K562 (cell line): Measurements from ENCODE around the gene HIGD1C.

Experiments used
- ZNF232 ChIP-seq: sonication (generic); formaldehyde crosslinking; IDR thresholded peaks from 2 replicates; pipeline ENCODE4 v1.8.0; 2022; ENCODE audit warnings: mild to moderate bottlenecking, missing genetic modification reagents
- TF ChIP-seq, protein P1 (sequence below): fragments of 250-450 bp; sonication (Bioruptor Pico); IDR thresholded peaks from 2 replicates; pipeline ENCODE4 v1.8.0; 2021; ENCODE audit warnings: mild to moderate bottlenecking, moderate library complexity
- TF ChIP-seq, protein P2 (sequence below), 3 experiments: IDR thresholded peaks in 2 of 3; conservative IDR thresholded peaks in 1 of 3; 2 replicates each; pipeline ENCODE4 v1.5.1; 2011 to 2012; ENCODE audit warnings: low read length in 3 of 3, mild to moderate bottlenecking in 3 of 3, control low read depth in 2 of 3, improper control_type of control experiment in 1 of 3, inconsistent platforms in 1 of 3, low read depth in 1 of 3, mixed read lengths in 1 of 3, moderate library complexity in 1 of 3; ENCODE audit not compliant: insufficient read depth in 2 of 3

DNA sequence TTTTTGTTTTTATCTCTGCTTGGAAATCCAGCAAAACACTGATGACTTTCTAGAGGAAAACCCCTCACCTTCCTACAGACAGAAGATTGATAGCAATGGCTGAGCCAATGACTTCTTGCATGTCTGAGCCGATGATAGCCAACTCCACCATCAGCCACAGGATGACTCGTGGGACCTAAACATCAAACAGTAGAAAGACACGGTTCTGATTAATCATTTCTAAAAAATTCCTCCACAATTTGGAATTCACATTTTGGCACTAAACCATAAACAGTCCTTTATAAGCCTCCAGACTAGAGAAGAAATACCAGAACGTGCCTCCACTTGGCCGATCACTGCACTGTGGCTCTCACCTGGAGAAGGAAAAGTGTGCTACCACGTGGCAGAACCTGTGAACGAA, 47.9 kb downstream of the HIGD1C start:
- TF ChIP-seq, protein P1, sequence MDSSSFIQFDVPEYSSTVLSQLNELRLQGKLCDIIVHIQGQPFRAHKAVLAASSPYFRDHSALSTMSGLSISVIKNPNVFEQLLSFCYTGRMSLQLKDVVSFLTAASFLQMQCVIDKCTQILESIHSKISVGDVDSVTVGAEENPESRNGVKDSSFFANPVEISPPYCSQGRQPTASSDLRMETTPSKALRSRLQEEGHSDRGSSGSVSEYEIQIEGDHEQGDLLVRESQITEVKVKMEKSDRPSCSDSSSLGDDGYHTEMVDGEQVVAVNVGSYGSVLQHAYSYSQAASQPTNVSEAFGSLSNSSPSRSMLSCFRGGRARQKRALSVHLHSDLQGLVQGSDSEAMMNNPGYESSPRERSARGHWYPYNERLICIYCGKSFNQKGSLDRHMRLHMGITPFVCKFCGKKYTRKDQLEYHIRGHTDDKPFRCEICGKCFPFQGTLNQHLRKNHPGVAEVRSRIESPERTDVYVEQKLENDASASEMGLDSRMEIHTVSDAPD (CRISPR knock-in tag) = no peak
- TF ChIP-seq, protein P2, sequence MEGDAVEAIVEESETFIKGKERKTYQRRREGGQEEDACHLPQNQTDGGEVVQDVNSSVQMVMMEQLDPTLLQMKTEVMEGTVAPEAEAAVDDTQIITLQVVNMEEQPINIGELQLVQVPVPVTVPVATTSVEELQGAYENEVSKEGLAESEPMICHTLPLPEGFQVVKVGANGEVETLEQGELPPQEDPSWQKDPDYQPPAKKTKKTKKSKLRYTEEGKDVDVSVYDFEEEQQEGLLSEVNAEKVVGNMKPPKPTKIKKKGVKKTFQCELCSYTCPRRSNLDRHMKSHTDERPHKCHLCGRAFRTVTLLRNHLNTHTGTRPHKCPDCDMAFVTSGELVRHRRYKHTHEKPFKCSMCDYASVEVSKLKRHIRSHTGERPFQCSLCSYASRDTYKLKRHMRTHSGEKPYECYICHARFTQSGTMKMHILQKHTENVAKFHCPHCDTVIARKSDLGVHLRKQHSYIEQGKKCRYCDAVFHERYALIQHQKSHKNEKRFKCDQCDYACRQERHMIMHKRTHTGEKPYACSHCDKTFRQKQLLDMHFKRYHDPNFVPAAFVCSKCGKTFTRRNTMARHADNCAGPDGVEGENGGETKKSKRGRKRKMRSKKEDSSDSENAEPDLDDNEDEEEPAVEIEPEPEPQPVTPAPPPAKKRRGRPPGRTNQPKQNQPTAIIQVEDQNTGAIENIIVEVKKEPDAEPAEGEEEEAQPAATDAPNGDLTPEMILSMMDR (IDR thresholded peaks at IDR 0.05 in 2 of 3, conservative IDR thresholded peaks at IDR 0.05 in 1 of 3; ENCODE audit: insufficient read depth in 2 of 3, low read depth in 1 of 3, low read length in 3 of 3) = no peak
- TF ChIP-seq ZNF232 = no peak
